ENCODE data around the gene PIP5K1A. TPM values are rescaled to one million over a fixed set of nuclear protein-coding genes. Genes with fewer than 3 reads are reported as not detected.

The PIP5K1A gene
- total RNA-seq, 1 experiment from 2014 or later = 63.3 TPM

DNA sequence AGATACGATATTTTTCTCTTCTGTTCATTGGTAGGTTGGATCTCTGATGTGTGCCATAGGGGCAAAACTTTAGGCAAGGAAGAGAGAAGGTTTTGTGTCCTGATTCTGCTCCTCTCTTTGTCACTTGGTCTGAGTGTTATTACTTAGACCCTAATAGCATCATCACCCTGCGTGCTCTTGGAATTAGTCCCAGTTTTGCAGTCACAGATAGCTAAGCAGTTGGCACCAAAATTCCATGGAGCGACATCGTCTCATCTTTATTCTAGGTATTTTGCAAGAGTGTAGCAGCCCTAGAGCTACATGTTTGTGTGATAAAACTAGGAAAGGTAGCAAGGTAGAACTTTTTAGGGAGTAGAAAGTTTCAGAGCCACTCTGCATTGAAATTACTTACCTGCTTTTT is 23.8 kb downstream of the PIP5K1A start:
- BruUV-seq (replicated peaks) = no TSS peak
- Histone ChIP-seq H3K79me2 (ENCODE audit: low read length) (peaks cover 76% of the 10 kb centered on the region), H3K4me2 (ENCODE audit: low read length) (no peak overlapping the region), H3K27ac (ENCODE audit: low read length) (no peak overlapping the region), H3K4me1 (ENCODE audit: insufficient read depth, low read length) (no peaks in the 10 kb centered on the region), H3F3A (ENCODE audit: low read length, unreplicated experiment) (peaks cover 5% of the 10 kb centered on the region), H3K9ac (ENCODE audit: low read length) (no peak overlapping the region), H3K4me3 (ENCODE audit: low read length) (no peak overlapping the region), H2AFZ (ENCODE audit: low read length) (no peak overlapping the region), H4K20me1 (ENCODE audit: low read length) (0 out of 2 replicates have a peak, but pooled peaks cover 22% of the 10 kb centered on the region), H3K9me2 (replicated peaks; ENCODE audit: low read length) (no peaks in the 10 kb centered on the region), H3K27me3 (ENCODE audit: low read length) (no peaks in the 10 kb centered on the region), H3K9me3 (ENCODE audit: low read length) (no peaks in the 10 kb centered on the region), H3K36me3 (ENCODE audit: low read depth, low read length) (peaks cover 34% of the 10 kb centered on the region)
- intact Hi-C loops (cut with micrococcal nuclease) = no loop called here
- DNase-seq = no peak
- TF ChIP-seq EZH2 (IDR thresholded peaks at IDR 0.05; ENCODE audit: low read length, unreplicated experiment) = no peak
- no peak for TF ChIP-seq EZH2phosphoT487 (IDR thresholded peaks at IDR 0.05; ENCODE audit: borderline replicate concordance, low read length)
- TF ChIP-seq, protein P1, sequence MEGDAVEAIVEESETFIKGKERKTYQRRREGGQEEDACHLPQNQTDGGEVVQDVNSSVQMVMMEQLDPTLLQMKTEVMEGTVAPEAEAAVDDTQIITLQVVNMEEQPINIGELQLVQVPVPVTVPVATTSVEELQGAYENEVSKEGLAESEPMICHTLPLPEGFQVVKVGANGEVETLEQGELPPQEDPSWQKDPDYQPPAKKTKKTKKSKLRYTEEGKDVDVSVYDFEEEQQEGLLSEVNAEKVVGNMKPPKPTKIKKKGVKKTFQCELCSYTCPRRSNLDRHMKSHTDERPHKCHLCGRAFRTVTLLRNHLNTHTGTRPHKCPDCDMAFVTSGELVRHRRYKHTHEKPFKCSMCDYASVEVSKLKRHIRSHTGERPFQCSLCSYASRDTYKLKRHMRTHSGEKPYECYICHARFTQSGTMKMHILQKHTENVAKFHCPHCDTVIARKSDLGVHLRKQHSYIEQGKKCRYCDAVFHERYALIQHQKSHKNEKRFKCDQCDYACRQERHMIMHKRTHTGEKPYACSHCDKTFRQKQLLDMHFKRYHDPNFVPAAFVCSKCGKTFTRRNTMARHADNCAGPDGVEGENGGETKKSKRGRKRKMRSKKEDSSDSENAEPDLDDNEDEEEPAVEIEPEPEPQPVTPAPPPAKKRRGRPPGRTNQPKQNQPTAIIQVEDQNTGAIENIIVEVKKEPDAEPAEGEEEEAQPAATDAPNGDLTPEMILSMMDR (conservative IDR thresholded peaks at IDR 0.05; ENCODE audit: low read depth, low read length) = no peak
- CTCF ChIA-PET = interaction anchor here (0.6 kb wide), 1 partner anchor 117 kb away, joined by 4 read pairs; no protein-coding TSS in a partner anchor
- no peak for ATAC-seq
- POLR2A ChIA-PET (ENCODE audit: unreplicated experiment) = no interaction called here

DNA sequence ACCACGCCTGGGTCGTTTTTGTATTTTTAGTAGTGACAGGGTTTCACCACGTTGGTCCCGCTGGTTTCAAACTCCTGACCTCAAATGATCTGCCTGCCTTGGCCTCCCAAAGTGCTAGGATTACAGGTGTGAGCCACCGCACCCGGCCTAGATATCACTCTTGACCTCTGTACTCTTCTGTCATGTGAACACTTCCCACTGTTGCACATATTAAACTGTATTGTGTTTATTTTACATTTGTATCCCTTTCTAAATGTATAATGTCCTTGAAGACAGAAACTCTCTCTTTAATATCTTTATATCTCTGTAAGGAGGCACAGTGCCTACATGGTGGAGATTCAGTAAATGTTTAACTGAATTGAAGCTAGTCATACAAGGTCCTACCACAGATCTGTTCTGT is 36.9 kb downstream of the PIP5K1A start:
- intact Hi-C loops (cut with micrococcal nuclease) = no loop called here
- Histone ChIP-seq H2AFZ (ENCODE audit: low read length) (no peak overlapping the region), H3K4me3 (ENCODE audit: low read length) (no peak overlapping the region), H3K79me2 (ENCODE audit: low read length) (no peaks in the 10 kb centered on the region), H3K27ac (ENCODE audit: low read length) (no peak overlapping the region), H3K9ac (ENCODE audit: low read length) (no peak overlapping the region), H3K4me2 (ENCODE audit: low read length) (no peak overlapping the region), H3F3A (ENCODE audit: low read length, unreplicated experiment) (peaks cover 5% of the 10 kb centered on the region), H3K27me3 (ENCODE audit: low read length) (no peaks in the 10 kb centered on the region), H3K36me3 (ENCODE audit: low read depth, low read length) (peaks cover 83% of the 10 kb centered on the region), H4K20me1 (ENCODE audit: low read length) (no peaks in the 10 kb centered on the region), H3K9me3 (ENCODE audit: low read length) (no peaks in the 10 kb centered on the region), H3K4me1 (ENCODE audit: insufficient read depth, low read length) (0 out of 2 replicates have a peak, but pooled peaks cover 4% of the 10 kb centered on the region), H3K9me2 (replicated peaks; ENCODE audit: low read length) (no peaks in the 10 kb centered on the region)
- BruUV-seq (replicated peaks) = no TSS peak
- TF ChIP-seq EZH2phosphoT487 (IDR thresholded peaks at IDR 0.05; ENCODE audit: borderline replicate concordance, low read length) (no peak), EZH2 (IDR thresholded peaks at IDR 0.05; ENCODE audit: low read length, unreplicated experiment) (no peak)
- TF ChIP-seq, protein P1 (conservative IDR thresholded peaks at IDR 0.05; ENCODE audit: low read depth, low read length) = no peak
- no peak for ATAC-seq
- CTCF ChIA-PET = no interaction called here
- no peak for DNase-seq
- POLR2A ChIA-PET (ENCODE audit: unreplicated experiment) = no interaction called here

DNA sequence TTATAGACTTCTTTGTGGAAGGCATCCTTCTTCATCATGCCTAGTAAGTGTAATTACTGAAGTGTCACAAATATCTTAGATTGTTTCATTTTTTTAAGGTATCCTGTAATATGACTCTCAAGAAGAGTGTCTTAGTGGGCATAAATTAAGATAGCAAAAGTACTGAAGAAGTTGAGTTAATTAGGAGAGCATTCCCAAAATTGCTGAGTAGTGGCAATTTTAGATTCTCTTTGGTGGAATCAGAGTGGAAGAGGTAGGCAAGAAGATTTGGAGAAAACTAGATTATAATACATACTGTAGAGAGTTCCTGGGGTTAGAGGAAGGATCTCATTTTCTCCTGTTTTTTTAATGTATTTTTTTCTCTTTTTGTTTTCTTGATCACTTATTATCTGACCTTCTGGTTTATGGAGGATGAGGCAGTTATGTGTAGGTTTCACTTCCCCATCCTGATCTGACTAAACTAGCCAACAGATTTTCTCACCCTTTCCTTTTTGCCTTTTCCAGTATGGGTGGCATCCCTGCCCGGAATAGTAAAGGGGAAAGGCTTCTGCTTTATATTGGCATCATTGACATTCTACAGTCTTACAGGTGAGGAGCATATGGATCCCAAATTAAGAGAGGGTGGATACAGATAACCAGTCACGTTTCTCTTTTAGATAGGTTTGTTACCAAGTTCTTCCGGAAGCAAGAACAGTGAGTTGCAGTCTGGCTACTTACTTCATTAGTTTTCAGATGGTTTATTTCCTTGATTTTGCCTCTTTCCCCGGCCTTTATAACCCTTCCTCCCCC is 39.5 kb downstream of the PIP5K1A start:
- no peaks in the 10 kb centered on the region for H3K9me3 ChIP-seq (ENCODE audit: low read length)
- no peak overlapping the region for H3K9ac ChIP-seq (ENCODE audit: low read length)
- BruUV-seq (replicated peaks) = no TSS peak
- H3K36me3 ChIP-seq (ENCODE audit: low read depth, low read length) = peaks cover 84% of the 10 kb centered on the region
- no peaks in the 10 kb centered on the region for H3K27me3 ChIP-seq (ENCODE audit: low read length)
- no peak for DNase-seq
- H3F3A ChIP-seq (ENCODE audit: low read length, unreplicated experiment) = peaks cover 5% of the 10 kb centered on the region
- no peak overlapping the region for H3K4me3 ChIP-seq (ENCODE audit: low read length)
- H3K9me2 ChIP-seq (replicated peaks; ENCODE audit: low read length) = no peaks in the 10 kb centered on the region
- ChIA-PET CTCF (no interaction called here), POLR2A (ENCODE audit: unreplicated experiment) (no interaction called here)
- intact Hi-C loops (cut with micrococcal nuclease) = no loop called here
- no peaks in the 10 kb centered on the region for H3K79me2 ChIP-seq (ENCODE audit: low read length)
- H2AFZ ChIP-seq (ENCODE audit: low read length) = no peak overlapping the region
- TF ChIP-seq EZH2phosphoT487 (IDR thresholded peaks at IDR 0.05; ENCODE audit: borderline replicate concordance, low read length) = no peak
- no peak for TF ChIP-seq EZH2 (IDR thresholded peaks at IDR 0.05; ENCODE audit: low read length, unreplicated experiment)
- TF ChIP-seq, protein P1 (conservative IDR thresholded peaks at IDR 0.05; ENCODE audit: low read depth, low read length) = no peak
- no peak overlapping the region for H3K27ac ChIP-seq (ENCODE audit: low read length)
- H3K4me2 ChIP-seq (ENCODE audit: low read length) = no peak overlapping the region
- H4K20me1 ChIP-seq (ENCODE audit: low read length) = no peaks in the 10 kb centered on the region
- ATAC-seq = no peak
- 0 out of 2 replicates have a peak, but pooled peaks cover 4% of the 10 kb centered on the region for H3K4me1 ChIP-seq (ENCODE audit: insufficient read depth, low read length)

Data from PC-3 (cell line).